ENCODE data around the gene TRPV4.
"Not testable (repeated sequence)": the region's sequence is repeated elsewhere in the genome, so short reads cannot be mapped to it uniquely, and the experiment has no call there.

TRPV4 gene

GRCh38 chr12:109833307-109834189 is at the start of gene TRPV4:
TSS of gene TRPV4 (minus strand) at chr12:109833398. CDS start at chr12:109814796, 18,602 bp downstream.
- no peak for DNase-seq (ENCODE audit: low spot score)

- DNase-seq (ENCODE audit: low spot score): no peak
Measured at GRCh38 chr12:109881752-109882151, 48.6 kb upstream of the TRPV4 start.

GRCh38 chr12:109880938-109881337 is 47.7 kb upstream of the TRPV4 start:
- no peak for DNase-seq (ENCODE audit: low spot score)

DNA sequence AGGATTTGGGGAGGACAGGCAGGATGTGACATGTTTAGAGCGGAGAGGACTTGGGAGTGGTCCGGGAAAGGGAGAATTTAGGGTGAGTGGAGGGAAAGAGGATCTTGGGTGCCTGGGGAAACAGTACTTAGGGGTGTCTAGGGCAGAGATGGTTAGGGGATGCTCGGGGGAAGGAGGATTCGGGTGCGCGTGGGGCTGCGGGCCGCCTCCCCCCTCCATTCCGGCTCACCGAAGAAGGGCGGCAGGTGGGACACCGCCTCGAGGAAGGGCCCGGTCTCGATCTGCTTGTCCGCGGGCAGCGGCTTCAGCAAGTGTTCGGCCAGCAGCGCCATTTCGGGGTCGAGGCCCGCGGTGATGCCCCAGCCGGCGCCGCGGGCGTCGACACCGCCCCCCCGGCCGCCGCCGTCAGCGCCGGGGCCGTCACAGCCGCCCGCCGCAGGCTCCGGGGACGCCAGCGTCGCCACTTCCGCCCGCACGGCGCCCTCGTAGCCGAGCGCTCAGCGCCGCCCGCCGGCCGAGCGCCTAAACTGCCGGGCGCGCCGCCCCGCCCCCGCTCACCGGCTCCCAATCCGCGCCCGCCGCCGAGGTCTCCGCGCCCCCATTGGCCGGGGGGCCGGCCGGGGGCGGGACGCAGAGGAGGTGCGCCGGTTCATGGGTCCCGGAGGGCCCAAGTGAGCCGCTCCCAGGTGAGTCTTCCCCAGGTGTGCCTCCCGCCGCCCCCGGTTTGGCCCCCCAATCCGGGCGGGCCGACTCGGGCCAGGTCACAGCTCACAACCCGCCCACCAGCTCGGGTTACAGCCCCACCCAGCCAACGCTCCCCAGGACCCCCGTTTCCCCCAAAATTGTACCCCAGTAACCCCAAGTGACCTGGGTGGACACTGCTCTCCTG is 47.1 kb upstream of the TRPV4 start, which contains the start of gene GLTP:
TSS of gene GLTP (minus strand) at position 499 of the 889 bp plus-strand sequence. CDS start at position 332, 167 bp downstream.
- peak; percentile 88 for DNase-seq (ENCODE audit: low spot score)

DNA sequence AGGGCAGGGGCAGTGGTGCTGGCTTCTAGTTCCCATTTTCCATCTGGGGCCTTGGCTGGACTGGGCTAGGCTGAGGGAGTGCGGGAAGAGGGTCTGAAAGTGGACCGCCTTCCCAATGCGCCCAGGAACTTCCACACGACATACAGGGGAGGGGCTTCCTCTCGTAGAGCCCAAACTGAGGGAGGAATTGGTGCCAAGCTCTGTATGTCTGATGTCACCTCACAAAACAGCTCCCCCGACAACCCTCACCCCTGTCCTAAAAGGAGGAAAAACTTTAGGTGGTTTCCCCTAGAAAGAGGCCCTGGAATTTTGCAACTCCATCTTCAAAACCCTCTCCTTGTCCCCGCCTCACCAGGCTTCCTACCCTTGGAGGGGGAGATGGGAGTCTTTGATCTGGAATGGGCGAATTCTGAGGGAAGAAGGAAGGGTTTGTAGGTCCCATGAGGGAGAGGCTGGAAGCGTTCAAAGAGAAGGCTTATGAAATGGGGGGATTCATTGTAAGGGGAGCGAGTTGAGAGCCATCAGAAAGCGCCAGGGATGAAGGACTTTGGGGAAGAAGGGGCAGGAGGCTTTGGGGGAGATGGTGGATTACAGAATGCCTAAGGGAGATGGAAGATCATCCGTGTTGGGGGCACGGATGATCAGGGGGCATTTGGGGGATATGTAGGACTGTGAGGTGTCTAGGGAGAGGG is 46.3 kb upstream of the TRPV4 start:
- DNase-seq (ENCODE audit: low spot score): no peak

- no peak for DNase-seq (ENCODE audit: low spot score)
Measured at GRCh38 chr12:109878749-109879148, 45.6 kb upstream of the TRPV4 start.

- DNase-seq (ENCODE audit: low spot score): no peak
Measured at GRCh38 chr12:109878247-109878625, 45.0 kb upstream of the TRPV4 start.

- no peak for DNase-seq (ENCODE audit: low spot score)
Measured at GRCh38 chr12:109877504-109878246, 44.5 kb upstream of the TRPV4 start.

- DNase-seq (ENCODE audit: low spot score): no peak
Measured at GRCh38 chr12:109876406-109876805, 43.2 kb upstream of the TRPV4 start.

GRCh38 chr12:109875572-109876131 is 42.5 kb upstream of the TRPV4 start:
- no peak for DNase-seq (ENCODE audit: low spot score)

- DNase-seq (ENCODE audit: low spot score): no peak
Measured at GRCh38 chr12:109873653-109874052, 40.5 kb upstream of the TRPV4 start.

DNA sequence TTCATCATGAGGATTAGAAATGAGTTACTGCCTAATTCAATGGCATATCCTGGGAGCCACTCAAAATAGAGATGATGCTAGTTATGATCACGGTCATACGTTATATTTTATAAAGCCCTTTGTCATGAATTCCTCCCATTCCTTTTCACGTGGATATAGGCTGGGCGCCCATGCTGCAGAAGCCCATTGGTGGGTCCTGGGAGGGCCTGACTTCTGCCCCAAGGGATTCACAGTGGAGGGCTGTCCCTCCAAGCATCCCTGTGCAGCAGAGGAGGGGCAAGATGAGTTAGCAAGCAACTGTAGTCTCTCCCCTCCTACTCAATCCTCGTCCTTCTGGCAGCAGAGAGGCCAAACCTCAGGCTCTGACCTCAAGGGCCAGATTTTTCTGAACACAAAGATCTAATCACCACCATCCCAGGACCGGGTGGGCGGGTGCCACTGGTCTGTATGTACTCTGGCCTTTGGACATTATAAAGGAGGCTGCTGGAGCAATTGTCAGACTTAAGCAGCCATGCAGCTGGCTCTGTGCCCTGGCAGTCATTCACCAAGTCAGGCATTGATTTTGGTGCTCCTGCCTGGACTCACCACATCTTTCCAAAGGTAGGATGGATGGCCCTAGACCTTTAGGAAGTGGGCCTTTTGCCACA is 38.6 kb upstream of the TRPV4 start:
- no peak for DNase-seq (ENCODE audit: low spot score)

- peak; percentile 22 for DNase-seq (ENCODE audit: low spot score)
Measured at GRCh38 chr12:109870648-109871047, 37.5 kb upstream of the TRPV4 start.

DNA sequence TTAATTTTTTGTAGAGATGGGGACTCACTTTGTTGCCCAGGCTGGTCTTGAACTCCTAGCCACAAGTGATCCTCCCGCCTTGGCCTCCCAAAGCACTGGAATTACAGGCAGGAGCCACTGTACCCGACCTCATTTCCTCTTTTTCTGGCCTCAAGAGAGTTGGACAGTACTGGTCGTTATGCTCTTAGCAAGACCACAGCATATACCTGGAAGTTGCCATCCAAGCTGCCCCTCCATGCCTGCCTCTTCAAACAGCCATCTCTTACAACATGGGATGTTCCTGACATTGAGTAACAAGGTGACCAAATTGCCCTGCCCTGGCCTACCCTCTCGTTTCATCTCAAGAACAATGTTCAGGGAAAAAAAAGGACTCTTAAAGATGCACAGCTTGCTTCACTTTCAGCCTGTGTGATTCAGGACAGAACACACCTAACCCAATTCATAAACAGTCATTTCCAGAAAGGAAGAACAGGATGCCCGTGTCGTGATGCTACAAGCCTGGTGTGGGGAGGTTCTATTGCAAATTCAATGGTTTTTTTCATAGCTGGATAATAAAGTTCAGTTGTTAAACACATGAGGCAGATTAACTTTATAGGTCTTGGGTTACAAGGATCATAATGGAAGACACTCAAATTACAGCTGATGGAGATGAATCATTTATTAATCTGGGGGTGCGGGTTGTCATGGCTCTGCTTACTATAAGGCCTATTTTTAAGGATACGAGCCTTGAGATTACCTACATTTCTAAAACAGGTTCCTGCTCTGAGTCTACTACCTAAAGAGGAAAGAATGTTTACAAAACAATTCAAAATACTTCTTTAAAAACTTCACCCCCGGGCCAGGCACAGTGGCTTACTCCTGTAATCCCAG is 35.2 kb upstream of the TRPV4 start:
- peak; percentile 49 for DNase-seq (ENCODE audit: low spot score)

- no peak for DNase-seq (ENCODE audit: low spot score)
Measured at GRCh38 chr12:109864916-109865315, 31.7 kb upstream of the TRPV4 start.

DNA sequence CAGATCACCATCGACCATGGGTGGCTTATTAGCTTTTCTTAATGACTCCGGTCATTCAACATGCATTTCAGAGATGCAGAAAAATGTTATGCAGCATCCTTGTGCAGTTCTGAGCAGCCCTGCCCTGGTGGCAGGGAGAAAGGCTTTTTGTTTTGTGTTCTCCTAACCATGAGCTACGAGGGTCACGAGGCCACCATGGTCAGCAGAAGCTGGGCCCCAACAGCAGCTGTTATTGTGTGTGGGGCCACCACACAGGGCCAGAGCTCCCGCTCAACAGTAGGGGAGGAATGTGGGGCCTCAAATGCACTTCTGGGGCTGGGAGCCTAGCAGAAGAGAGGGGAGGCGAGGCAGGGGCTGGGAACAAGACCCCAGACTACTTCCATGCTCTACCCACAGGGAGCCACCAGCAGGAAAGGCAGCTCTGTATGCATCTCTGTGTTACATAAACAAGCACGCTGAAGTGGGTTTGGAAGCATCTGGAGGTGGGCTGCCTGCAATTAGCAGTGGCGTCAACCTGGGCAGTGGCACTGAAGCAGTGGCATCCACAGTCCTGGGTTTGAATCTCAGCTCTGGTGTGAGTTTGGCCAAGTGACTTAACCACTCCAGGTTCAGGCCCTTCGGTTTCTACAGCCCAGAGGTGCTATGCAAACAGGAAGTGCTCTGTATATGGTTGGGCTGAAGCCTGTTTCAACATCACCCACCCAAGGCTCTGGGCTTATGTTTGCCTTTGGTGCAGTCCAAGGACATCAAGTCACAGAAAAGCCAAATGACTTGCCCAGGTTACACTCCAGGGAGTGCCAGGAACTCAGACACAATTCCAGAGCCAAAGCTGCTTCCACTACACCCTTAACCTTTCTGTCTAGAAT is 30.9 kb upstream of the TRPV4 start:
- peak; percentile 14 for DNase-seq (ENCODE audit: low spot score)

GRCh38 chr12:109862491-109862890 is 29.3 kb upstream of the TRPV4 start:
- DNase-seq (ENCODE audit: low spot score): not testable (repeated sequence)

- DNase-seq (ENCODE audit: low spot score): no peak
Measured at GRCh38 chr12:109861689-109862314, 28.6 kb upstream of the TRPV4 start.

Data from activated CD4-positive, alpha-beta T cell treated with anti-CD3 and anti-CD28 coated beads, Interleukin-2, Interleukin-4, amounts not matched to agents 100 ng/mL and 50 ng/mL, durations not matched to agents 16 hours and 8 hours (primary cell).